Skeletal muscle satellite cell (primary cell): ENCODE measurements around the gene POMZP3. TPM values are rescaled to one million over a fixed set of nuclear protein-coding genes. Genes with fewer than 3 reads are reported as not detected.
A peak's percentile ranks its signal among the peaks of the same experiment; 100 is the strongest.
"Not testable (repeated sequence)": the region's sequence is repeated elsewhere in the genome, so short reads cannot be mapped to it uniquely, and the experiment has no call there.

Experiments used
- H3K27me3 ChIP-seq: 2 replicates; pipeline ENCODE4 v1.7.0; 2013; ENCODE audit warnings: low read length; ENCODE audit not compliant: control insufficient read depth, insufficient read depth
- H3K36me3 ChIP-seq: 2 replicates; pipeline ENCODE4 v1.7.0; 2013; ENCODE audit warnings: mild to moderate bottlenecking, control low read depth, low read length; ENCODE audit not compliant: insufficient read depth
- H3K4me1 ChIP-seq: 2 replicates; pipeline ENCODE4 v1.7.0; 2013; ENCODE audit warnings: low read length; ENCODE audit not compliant: control insufficient read depth, insufficient read depth
- H3K4me2 ChIP-seq: 2 replicates; pipeline ENCODE4 v1.7.0; 2013; ENCODE audit warnings: mild to moderate bottlenecking, low read length
- H3K4me3 ChIP-seq: 2 replicates; pipeline ENCODE4 v1.7.0; 2013; ENCODE audit warnings: low read length
- H3K9ac ChIP-seq: 2 replicates; pipeline ENCODE4 v1.7.0; 2013; ENCODE audit warnings: mild to moderate bottlenecking, low read depth, low read length, moderate library complexity
- H3K9me3 ChIP-seq: replicated peaks from 2 replicates; pipeline ENCODE4 v1.7.0; 2013; ENCODE audit warnings: mild to moderate bottlenecking, control low read depth, low read length
- total RNA-seq: library from RNA; depleted of rRNA; stranded (reverse); fragments of >200 nt; gene quantifications from 2 replicates; pipeline ENCODE4 v1.2.3, GENCODE V29; 2012; rRNA removed

The POMZP3 gene
- 5.1 and 6.6 TPM in 2 replicates for total RNA-seq

- Histone ChIP-seq H3K4me3 (peak within 1 kb of the TSS; percentile 75), H3K4me2 (peak within 1 kb of the TSS; percentile 82), H3K9ac (peak within 1 kb of the TSS; percentile 89)
- not testable (repeated sequence) for H3K9me3 ChIP-seq, H3K4me1 ChIP-seq, H3K27me3 ChIP-seq, H3K36me3 ChIP-seq
Observed at GRCh38 chr7:76626989-76627642, at the start of gene POMZP3. TSS of gene POMZP3 (minus strand) at chr7:76627279. CDS start at chr7:76626064, 1,215 bp downstream.

DNA sequence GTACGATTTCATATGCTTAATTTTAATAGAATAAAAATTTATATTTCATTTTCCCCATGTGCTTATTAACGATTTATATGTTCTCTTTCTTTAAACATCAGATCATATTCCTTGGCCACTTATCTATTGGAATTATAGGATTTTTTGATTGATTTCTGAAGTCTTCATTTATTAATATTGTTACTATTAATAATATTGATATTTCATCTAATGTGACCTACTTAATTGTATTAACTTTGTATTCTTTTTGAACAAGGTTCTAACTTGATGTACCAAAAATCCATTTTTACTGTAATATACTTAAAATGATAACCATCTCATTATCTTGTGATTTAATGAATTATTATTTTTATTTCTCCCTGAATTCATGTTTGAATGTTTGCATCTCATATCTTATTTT lies 48.7 kb upstream of the POMZP3 start:
- not testable (repeated sequence) for H3K9ac ChIP-seq, H3K36me3 ChIP-seq, H3K4me2 ChIP-seq, H3K4me1 ChIP-seq, H3K27me3 ChIP-seq, H3K4me3 ChIP-seq, H3K9me3 ChIP-seq

DNA sequence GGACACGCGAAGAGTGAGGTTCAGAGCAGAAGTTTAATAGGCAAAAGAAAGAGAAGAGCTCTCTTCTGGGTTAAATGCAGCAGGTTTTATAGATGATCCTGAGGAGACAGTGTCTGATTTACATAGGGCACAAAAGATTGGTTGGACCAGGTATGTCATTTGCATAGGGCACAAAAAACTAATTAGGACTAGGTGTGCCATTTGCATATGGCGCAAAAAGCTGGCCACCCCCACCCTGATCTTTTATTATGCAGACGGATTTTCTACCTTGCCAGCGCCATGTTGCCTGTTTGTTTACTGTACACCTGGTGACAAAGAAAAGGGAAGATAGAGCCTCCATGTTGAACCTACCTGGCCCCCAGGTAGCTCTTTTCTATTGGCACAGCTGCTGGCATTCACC lies 46.3 kb upstream of the POMZP3 start:
- H3K4me2 ChIP-seq, H3K9ac ChIP-seq, H3K9me3 ChIP-seq, H3K4me1 ChIP-seq, H3K27me3 ChIP-seq, H3K36me3 ChIP-seq, H3K4me3 ChIP-seq: not testable (repeated sequence)

GRCh38 chr7:76659212-76659611 lies 32.1 kb upstream of the POMZP3 start:
- not testable (repeated sequence) for H3K9ac ChIP-seq, H3K4me3 ChIP-seq, H3K36me3 ChIP-seq

DNA sequence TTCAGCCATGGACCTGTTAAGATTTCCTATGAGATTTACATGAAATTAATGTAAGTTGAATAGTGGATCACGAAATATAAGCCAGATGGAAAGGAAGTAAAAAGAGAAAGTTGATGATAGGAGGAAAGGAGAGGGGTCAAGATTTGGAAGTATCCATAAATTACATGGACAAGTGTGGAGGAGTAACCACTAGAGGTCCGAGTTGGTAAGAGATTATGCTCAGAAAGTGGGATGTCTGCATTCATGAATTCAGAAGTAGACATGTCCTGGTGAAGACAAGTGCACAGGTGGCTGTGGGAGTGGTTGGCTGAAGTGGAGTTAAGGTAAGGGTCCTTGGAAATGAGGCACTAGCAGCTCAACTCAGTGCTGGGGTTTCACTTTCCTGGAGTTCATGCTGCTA lies 29.3 kb upstream of the POMZP3 start:
- not testable (repeated sequence) for H3K9me3 ChIP-seq, H3K9ac ChIP-seq, H3K4me3 ChIP-seq

More at GRCh38 chr7:76659212-76659611, 32.1 kb upstream of the POMZP3 start:
- not testable (repeated sequence) for H3K4me1 ChIP-seq, H3K4me2 ChIP-seq, H3K9me3 ChIP-seq, H3K27me3 ChIP-seq

GRCh38 chr7:76642620-76643019 lies 15.5 kb upstream of the POMZP3 start:
- not testable (repeated sequence) for H3K36me3 ChIP-seq, H3K9me3 ChIP-seq, H3K4me2 ChIP-seq, H3K4me3 ChIP-seq, H3K9ac ChIP-seq, H3K27me3 ChIP-seq, H3K4me1 ChIP-seq

More for the DNA sequence above, 29.3 kb upstream of the POMZP3 start:
- not testable (repeated sequence) for H3K27me3 ChIP-seq, H3K4me2 ChIP-seq, H3K36me3 ChIP-seq, H3K4me1 ChIP-seq

DNA sequence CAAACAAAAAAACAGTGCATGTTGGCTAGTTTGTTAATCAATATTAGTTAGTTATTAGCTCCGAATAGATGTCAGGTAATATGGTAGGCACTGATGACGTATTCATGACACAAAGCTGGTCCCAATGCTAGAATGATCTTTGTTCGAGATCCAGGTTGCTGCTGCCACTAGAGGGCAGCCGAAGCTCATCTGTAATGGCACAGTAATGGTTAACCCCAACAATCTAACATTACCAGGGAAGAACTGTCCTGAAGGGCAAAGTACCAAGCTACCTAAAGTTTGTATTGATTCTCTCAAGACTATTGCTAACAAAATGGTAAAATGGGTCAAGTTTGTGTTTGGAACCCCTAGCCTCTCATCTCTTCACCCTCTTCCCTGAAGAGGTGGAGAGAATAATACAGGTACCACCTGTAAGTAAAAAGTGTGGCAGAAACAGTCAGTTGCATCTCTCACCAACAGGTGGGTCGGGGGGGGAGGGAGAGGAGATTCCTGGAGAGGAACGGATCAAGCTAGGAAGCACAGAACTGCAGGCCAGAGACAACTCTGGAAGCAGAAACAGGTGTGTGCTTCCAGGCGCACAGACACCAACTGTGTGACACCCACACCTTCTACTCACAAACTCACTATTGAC lies 10.1 kb upstream of the POMZP3 start:
- not testable (repeated sequence) for H3K36me3 ChIP-seq, H3K4me2 ChIP-seq, H3K9me3 ChIP-seq, H3K4me1 ChIP-seq, H3K9ac ChIP-seq, H3K27me3 ChIP-seq, H3K4me3 ChIP-seq

GRCh38 chr7:76626581-76626980 lies 498 bp downstream of the POMZP3 start:
- H3K9me3 ChIP-seq, H3K4me1 ChIP-seq, H3K27me3 ChIP-seq, H3K36me3 ChIP-seq: not testable (repeated sequence)
- Histone ChIP-seq H3K4me2 (peak overlapping the region; percentile 82), H3K4me3 (peak overlapping the region; percentile 75), H3K9ac (peak overlapping the region; percentile 85)

GRCh38 chr7:76619439-76620190 lies 7.5 kb downstream of the POMZP3 start:
- H3K4me2 ChIP-seq, H3K4me1 ChIP-seq, H3K9me3 ChIP-seq, H3K4me3 ChIP-seq, H3K27me3 ChIP-seq, H3K36me3 ChIP-seq, H3K9ac ChIP-seq: not testable (repeated sequence)

DNA sequence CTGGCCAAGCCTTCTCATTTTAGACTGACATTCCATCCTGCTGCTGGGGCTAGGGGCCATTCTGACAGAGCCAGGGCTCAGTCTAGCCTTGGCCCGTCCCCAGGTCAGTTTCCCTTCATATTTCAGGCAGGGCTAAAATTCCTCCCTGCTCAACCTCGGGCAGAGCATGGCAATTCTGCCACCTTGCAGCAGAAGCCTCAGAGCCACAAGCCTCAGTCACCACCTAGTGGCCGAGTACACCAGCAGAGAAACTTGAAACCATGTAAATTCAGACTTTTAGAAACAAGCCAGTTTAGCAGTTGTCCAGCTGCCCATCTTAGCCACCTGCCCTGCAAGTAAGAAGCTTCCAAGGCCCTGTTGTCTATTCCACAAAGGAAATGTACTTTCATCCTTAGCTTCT lies 13.3 kb downstream of the POMZP3 start:
- H3K9me3 ChIP-seq, H3K4me3 ChIP-seq, H3K9ac ChIP-seq, H3K4me2 ChIP-seq, H3K27me3 ChIP-seq, H3K4me1 ChIP-seq, H3K36me3 ChIP-seq: not testable (repeated sequence)

GRCh38 chr7:76612232-76612631 lies 14.8 kb downstream of the POMZP3 start:
- not testable (repeated sequence) for H3K27me3 ChIP-seq, H3K4me1 ChIP-seq, H3K4me3 ChIP-seq, H3K4me2 ChIP-seq, H3K9ac ChIP-seq, H3K9me3 ChIP-seq, H3K36me3 ChIP-seq

- H3K4me2 ChIP-seq, H3K4me3 ChIP-seq, H3K9me3 ChIP-seq, H3K36me3 ChIP-seq, H3K9ac ChIP-seq, H3K27me3 ChIP-seq, H3K4me1 ChIP-seq: not testable (repeated sequence)
Observed at GRCh38 chr7:76609864-76610263, 17.2 kb downstream of the POMZP3 start.
